ENCODE measurements around the gene BET1L. TPM values are rescaled to one million over a fixed set of nuclear protein-coding genes. Genes with fewer than 3 reads are reported as not detected.

Gene BET1L
- total RNA-seq, 1 donor from 2014 or later: 44.3 TPM

DNA sequence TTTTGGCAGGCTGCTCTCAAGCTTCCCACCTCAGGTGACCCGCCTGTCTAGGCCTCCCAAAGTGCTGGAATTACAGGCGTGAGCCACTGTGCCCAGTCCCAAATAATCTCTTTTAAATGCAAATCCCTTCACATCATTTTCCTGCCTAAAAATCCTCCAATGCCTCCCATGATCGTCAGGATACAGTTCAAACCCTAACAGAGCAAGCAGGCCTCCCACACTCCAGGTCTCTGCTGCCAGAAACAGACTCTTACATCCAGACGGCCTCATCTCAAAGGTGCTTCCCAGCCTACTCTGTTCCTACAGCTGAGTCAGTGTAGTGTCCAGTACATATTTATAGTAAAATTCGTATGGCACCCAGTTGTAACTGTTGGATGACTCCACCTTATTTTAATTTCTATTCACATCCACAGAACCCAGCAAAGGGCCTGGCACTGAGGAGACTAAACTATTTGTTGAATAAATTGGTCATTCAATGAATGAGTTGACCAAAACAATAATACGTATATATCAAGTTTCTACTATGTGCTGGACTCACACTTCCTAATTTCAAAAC lies 20.7 kb upstream of the BET1L start:
- H3K4me3 Mint-ChIP-seq: no peak overlapping the region
- H3K9me3 Mint-ChIP-seq: no peaks in the 10 kb centered on the region
- no peak for DNase-seq (ENCODE audit: low read depth, low spot score)

DNA sequence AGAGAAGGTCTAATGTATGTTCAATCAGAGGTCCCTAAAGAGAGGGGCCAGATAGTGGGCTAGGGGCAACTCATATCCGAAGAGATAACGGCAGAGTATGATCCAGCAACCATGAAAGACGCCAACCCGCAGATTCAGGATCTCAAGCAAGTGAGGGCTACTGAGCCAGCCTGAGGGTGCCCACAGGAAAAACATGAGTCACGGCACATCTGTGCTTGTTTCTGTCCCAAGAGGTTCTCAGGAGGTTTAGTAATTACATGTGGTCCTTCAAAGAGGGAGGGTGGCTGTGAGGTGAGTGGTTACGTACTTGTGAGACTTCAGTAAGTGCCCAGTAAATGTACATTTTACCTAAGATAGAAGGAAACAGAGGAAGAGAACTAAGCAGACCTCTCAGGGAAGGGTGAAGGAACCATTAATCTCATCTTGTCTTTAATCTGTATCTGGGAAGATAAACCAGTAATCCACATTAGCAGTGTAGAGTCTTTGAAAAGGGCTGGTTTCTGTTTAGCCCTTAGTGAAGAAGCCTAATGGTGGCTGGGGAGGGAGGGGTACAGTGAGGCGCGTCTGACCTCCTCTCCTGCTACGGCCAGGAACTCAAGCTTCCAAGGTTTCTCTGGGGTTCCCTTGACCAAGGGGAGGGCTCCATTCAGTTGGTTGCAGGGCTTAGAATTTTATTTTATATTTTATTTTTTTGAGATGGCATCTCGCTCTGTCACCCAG lies 18.7 kb upstream of the BET1L start:
- DNase-seq (ENCODE audit: low read depth, low spot score): no peak
- H3K4me3 Mint-ChIP-seq: no peak overlapping the region
- H3K36me3 Mint-ChIP-seq (ENCODE audit: low read depth): no peaks in the 10 kb centered on the region
- no peak overlapping the region for H3K27ac Mint-ChIP-seq (ENCODE audit: unreplicated experiment)
- H3K9me3 Mint-ChIP-seq: no peaks in the 10 kb centered on the region
- H3K27me3 Mint-ChIP-seq (ENCODE audit: low read depth): no peaks in the 10 kb centered on the region
- TF ChIP-seq, protein P1, sequence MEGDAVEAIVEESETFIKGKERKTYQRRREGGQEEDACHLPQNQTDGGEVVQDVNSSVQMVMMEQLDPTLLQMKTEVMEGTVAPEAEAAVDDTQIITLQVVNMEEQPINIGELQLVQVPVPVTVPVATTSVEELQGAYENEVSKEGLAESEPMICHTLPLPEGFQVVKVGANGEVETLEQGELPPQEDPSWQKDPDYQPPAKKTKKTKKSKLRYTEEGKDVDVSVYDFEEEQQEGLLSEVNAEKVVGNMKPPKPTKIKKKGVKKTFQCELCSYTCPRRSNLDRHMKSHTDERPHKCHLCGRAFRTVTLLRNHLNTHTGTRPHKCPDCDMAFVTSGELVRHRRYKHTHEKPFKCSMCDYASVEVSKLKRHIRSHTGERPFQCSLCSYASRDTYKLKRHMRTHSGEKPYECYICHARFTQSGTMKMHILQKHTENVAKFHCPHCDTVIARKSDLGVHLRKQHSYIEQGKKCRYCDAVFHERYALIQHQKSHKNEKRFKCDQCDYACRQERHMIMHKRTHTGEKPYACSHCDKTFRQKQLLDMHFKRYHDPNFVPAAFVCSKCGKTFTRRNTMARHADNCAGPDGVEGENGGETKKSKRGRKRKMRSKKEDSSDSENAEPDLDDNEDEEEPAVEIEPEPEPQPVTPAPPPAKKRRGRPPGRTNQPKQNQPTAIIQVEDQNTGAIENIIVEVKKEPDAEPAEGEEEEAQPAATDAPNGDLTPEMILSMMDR (conservative IDR thresholded peaks at IDR 0.05): no peak
- H3K4me1 Mint-ChIP-seq: no peaks in the 10 kb centered on the region

More for the DNA sequence above, 20.7 kb upstream of the BET1L start:
- Mint-ChIP-seq H3K4me1 (no peaks in the 10 kb centered on the region), H3K27ac (ENCODE audit: unreplicated experiment) (no peak overlapping the region), H3K36me3 (ENCODE audit: low read depth) (no peaks in the 10 kb centered on the region), H3K27me3 (ENCODE audit: low read depth) (no peaks in the 10 kb centered on the region)
- TF ChIP-seq, protein P1 (conservative IDR thresholded peaks at IDR 0.05): no peak

DNA sequence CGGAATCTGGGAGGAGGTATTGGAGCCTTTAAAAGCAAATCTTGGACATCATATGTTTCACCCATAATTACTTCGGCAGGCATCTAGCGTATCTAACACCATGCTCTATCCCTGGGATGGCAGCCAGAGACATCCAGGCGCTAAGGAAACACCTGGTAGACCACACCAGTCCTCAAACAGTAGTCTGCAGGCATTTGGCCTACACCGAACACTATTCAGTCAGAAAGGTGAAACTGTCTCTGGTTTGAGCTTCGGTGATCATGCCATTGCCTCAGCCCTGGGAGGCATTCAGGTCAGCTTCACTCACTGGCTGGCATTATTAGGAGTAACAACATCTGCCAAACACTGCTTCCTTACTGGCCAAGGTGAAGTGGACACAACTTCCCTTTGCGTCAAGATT lies 17.2 kb upstream of the BET1L start:
- H3K27ac Mint-ChIP-seq (ENCODE audit: unreplicated experiment): peak overlapping the region; percentile 43
- no peak overlapping the region for H3K4me3 Mint-ChIP-seq
- TF ChIP-seq, protein P1 (conservative IDR thresholded peaks at IDR 0.05): no peak
- no peaks in the 10 kb centered on the region for H3K9me3 Mint-ChIP-seq
- H3K27me3 Mint-ChIP-seq (ENCODE audit: low read depth): no peaks in the 10 kb centered on the region
- H3K4me1 Mint-ChIP-seq: no peaks in the 10 kb centered on the region
- no peaks in the 10 kb centered on the region for H3K36me3 Mint-ChIP-seq (ENCODE audit: low read depth)
- DNase-seq (ENCODE audit: low read depth, low spot score): no peak

DNA sequence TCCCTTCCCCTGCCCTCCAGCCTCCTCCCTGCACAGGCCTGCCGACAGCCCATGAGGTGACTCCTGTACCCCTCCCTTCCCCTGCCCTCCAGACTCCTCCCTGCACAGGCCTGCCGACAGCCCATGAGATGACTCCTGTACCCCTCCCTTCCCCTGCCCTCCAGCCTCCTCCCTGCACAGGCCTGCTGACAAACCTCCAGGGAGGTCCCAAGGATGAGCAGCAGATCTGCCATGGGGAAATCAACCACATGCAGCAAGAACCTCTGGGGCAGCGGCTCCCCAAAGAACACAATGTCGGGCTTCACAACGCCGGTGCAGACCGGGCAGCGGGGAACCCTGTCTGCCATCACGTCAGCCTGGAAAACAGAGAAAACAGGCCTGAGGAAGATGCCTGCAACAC lies 16.7 kb upstream of the BET1L start:
- no peak for DNase-seq (ENCODE audit: low read depth, low spot score)
- no peaks in the 10 kb centered on the region for H3K4me1 Mint-ChIP-seq
- no peaks in the 10 kb centered on the region for H3K27me3 Mint-ChIP-seq (ENCODE audit: low read depth)
- TF ChIP-seq, protein P1 (conservative IDR thresholded peaks at IDR 0.05): no peak
- H3K9me3 Mint-ChIP-seq: no peaks in the 10 kb centered on the region
- no peak overlapping the region for H3K27ac Mint-ChIP-seq (ENCODE audit: unreplicated experiment)
- H3K36me3 Mint-ChIP-seq (ENCODE audit: low read depth): no peaks in the 10 kb centered on the region
- H3K4me3 Mint-ChIP-seq: no peak overlapping the region

DNA sequence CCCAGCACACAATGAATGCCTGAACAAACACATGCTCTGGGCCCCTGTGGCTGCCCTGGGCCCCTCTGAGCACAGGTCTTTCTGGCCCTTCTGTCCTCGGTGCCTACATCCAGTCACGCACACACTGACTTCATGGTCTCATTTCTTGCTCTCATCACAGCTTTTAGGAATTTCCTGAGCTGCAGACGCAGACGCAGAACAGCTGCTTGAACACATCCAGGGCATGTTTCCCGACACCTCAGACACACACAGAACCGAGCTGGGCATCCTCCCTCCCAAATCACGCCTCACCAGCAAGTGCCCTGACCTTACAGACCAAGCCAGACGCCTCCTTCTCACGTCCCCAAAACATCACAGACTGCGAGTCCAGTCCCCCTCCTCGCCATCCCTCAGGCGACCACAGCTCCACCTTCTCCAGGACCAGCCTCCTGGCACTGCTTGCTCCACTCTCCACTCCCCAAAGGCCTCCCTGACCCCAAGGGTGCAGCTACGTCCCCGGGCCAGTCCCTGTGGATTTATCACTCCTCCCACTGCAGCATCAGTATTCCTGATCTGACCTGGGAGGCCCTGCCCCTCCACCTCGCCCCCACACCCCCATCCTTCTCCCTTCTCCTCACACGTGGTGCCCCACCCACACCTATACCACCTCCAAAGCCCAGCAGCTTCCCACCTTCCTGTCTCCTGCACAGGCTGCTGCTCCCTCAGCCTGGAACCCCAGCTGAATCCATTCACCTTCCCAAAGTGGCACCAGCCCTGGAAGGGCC lies 16.0 kb upstream of the BET1L start:
- H3K27ac Mint-ChIP-seq (ENCODE audit: unreplicated experiment): peak overlapping the region; percentile 87
- TF ChIP-seq, protein P1 (conservative IDR thresholded peaks at IDR 0.05): no peak

More for the DNA sequence above, 16.0 kb upstream of the BET1L start:
- H3K4me1 Mint-ChIP-seq: no peaks in the 10 kb centered on the region
- no peaks in the 10 kb centered on the region for H3K36me3 Mint-ChIP-seq (ENCODE audit: low read depth)
- H3K4me3 Mint-ChIP-seq: no peak overlapping the region
- no peaks in the 10 kb centered on the region for H3K9me3 Mint-ChIP-seq
- no peaks in the 10 kb centered on the region for H3K27me3 Mint-ChIP-seq (ENCODE audit: low read depth)
- DNase-seq (ENCODE audit: low read depth, low spot score): no peak

All from neural crest cell (in vitro differentiated cells).